K562 (cell line): ENCODE results near the gene BCL2L13. TPM values are rescaled to one million over a fixed set of nuclear protein-coding genes. Genes with fewer than 3 reads are reported as not detected.
A peak's percentile ranks its signal among the peaks of the same experiment; 100 is the strongest.

ENCODE experiments used
- CREB3L1 ChIP-seq: fragments of 450-650 bp; IDR thresholded peaks from 2 replicates; pipeline ENCODE4 v1.6.1; 2014; ENCODE audit warnings: low read depth, mild to moderate bottlenecking, moderate library complexity, borderline replicate concordance
- EP300 ChIP-seq: IDR thresholded peaks from 2 replicates; pipeline ENCODE4 v1.6.1; 2012; ENCODE audit warnings: low read length, improper control_type of control experiment
- GABPB2 ChIP-seq: fragments of 250-450 bp; sonication (Bioruptor Pico); conservative IDR thresholded peaks from 2 replicates; pipeline ENCODE4 v1.5.1; 2021; ENCODE audit warnings: mild to moderate bottlenecking
- HDAC6 ChIP-seq: IDR thresholded peaks from 2 replicates; pipeline ENCODE4 v1.6.1; 2012; ENCODE audit warnings: low read depth, mild to moderate bottlenecking, control low read depth, inconsistent platforms, low read length, moderate library complexity
- ILF3 ChIP-seq: fragments of 450-650 bp; IDR thresholded peaks from 2 replicates; pipeline ENCODE4 v1.6.1; 2018; ENCODE audit warnings: antibody characterized with exemption, mild to moderate bottlenecking, moderate library complexity, borderline replicate concordance
- MXI1 ChIP-seq: IDR thresholded peaks from 2 replicates; pipeline ENCODE4 v1.6.1; 2011; ENCODE audit warnings: low read depth, mild to moderate bottlenecking, improper control_type of control experiment, low read length
- NCOA4 ChIP-seq: fragments of 450-650 bp; IDR thresholded peaks from 2 replicates; pipeline ENCODE4 v1.6.1; 2018; ENCODE audit warnings: mild to moderate bottlenecking; ENCODE audit not compliant: partially characterized antibody
- POLR2AphosphoS5 ChIP-seq: IDR thresholded peaks from 2 replicates; pipeline ENCODE4 v1.6.1; 2011; ENCODE audit warnings: mild to moderate bottlenecking, low read depth, low read length, moderate library complexity; ENCODE audit not compliant: control insufficient read depth, insufficient read depth
- RCOR1 ChIP-seq, 2 experiments: IDR thresholded peaks; 2 replicates each; pipeline ENCODE4 v1.6.1; 2012; ENCODE audit warnings: low read depth in 2 of 2, low read length in 2 of 2, borderline replicate concordance in 1 of 2, improper control_type of control experiment in 1 of 2
- RFX1 ChIP-seq: fragments of 450-650 bp; IDR thresholded peaks from 2 replicates; pipeline ENCODE4 v1.6.1; 2016; ENCODE audit warnings: mild to moderate bottlenecking, moderate library complexity
- RNF219 ChIP-seq: fragments of 250-450 bp; sonication (Bioruptor Pico); IDR thresholded peaks from 2 replicates; pipeline ENCODE4 v1.5.0; 2022; ENCODE audit warnings: mild to moderate bottlenecking
- TCF7 ChIP-seq: sonication (generic); IDR thresholded peaks from 2 replicates; pipeline ENCODE4 v1.6.1; 2016; ENCODE audit warnings: antibody characterized with exemption, borderline replicate concordance
- ZFP91 ChIP-seq: sonication (generic); formaldehyde crosslinking; IDR thresholded peaks from 2 replicates; pipeline ENCODE4 v1.8.0; 2022; ENCODE audit warnings: mild to moderate bottlenecking, missing genetic modification reagents
- ZNF124 ChIP-seq: sonication (generic); formaldehyde crosslinking; IDR thresholded peaks from 2 replicates; pipeline ENCODE4 v1.8.1; 2022; ENCODE audit warnings: missing genetic modification reagents
- ZNF277 ChIP-seq: fragments of 250-450 bp; sonication (Bioruptor Pico); IDR thresholded peaks from 2 replicates; pipeline ENCODE4 v1.8.0; 2022; ENCODE audit warnings: inconsistent platforms, mild to moderate bottlenecking, moderate library complexity, borderline replicate concordance
- ZNF324 ChIP-seq: fragments of 250-450 bp; sonication (Bioruptor Pico); IDR thresholded peaks from 2 replicates; pipeline ENCODE4 v1.4.0; 2020; ENCODE audit warnings: mild to moderate bottlenecking
- ZNF696 ChIP-seq: fragments of 250-450 bp; sonication (Bioruptor Pico); conservative IDR thresholded peaks from 2 replicates; pipeline ENCODE4 v1.4.0; 2020; ENCODE audit warnings: mild to moderate bottlenecking, moderate library complexity
- ZNF740 ChIP-seq, 3 experiments: fragments of 200-800 bp in 1 of 3; sonication (Bioruptor generic) in 1 of 3; sonication (generic) in 1 of 3; formaldehyde crosslinking in 1 of 3; IDR thresholded peaks; 2 replicates each; pipeline versions ENCODE4 v1.6.1 to v1.8.0; 2016 to 2022; ENCODE audit warnings: mild to moderate bottlenecking in 2 of 3, missing compliant biosample characterization in 2 of 3, missing genetic modification characterization in 2 of 3, missing genetic modification reagents in 1 of 3
- polyA plus RNA-seq, 8 experiments: library from polyadenylated mRNA; depleted of rRNA in 4 of 8; stranded (reverse) in 5 of 8; unstranded in 3 of 8; fragments of >200 nt; fragmentation: Nextera tagmentation in 2 of 8; fragmentation: Illumina TruSeq in 1 of 8; extraction: Ambion mirVana in 2 of 8; extraction: Trizol in 1 of 8; gene quantifications; 2 replicates each; pipeline versions ENCODE4 v1.2.1 to v1.2.3, GENCODE V29; 2011 to 2014; ENCODE audit warnings: inconsistent platforms in 1 of 8, missing spikeins in 1 of 8
- total RNA-seq, 7 experiments: library from RNA; depleted of rRNA in 6 of 7; stranded (reverse); fragments of >200 nt in 6 of 7; fragmentation: Illumina TruSeq in 2 of 7; extraction: Trizol in 2 of 7; gene quantifications; 2 replicates each; pipeline versions ENCODE4 v1.2.1 to v1.2.3, GENCODE V29; 2011 to 2021; ENCODE audit warnings: low replicate concordance in 1 of 7

Gene BCL2L13
- total and polyA plus RNA-seq, 9 of the 15 experiments (the other 6 are each of a cell fraction or from before 2014, with no cell fraction given): 41.5 to 63.4 (median 56.5) TPM

- TF ChIP-seq ZFP91 (CRISPR knock-in tag) (no peak), RFX1 (no peak), ZNF277 (CRISPR knock-in tag) (no peak), MXI1 (0 out of 2 replicates have a peak, but pooled peaks have one; percentile 36), ZNF740 (CRISPR knock-in tag; IDR thresholded peaks at IDR 0.05) (no peak), ZNF740 (tag; IDR thresholded peaks at IDR 0.05) (no peak), RCOR1 (IDR thresholded peaks at IDR 0.05; ENCODE audit: borderline replicate concordance in 1 of 2, low read depth in 2 of 2, low read length in 2 of 2) (no peak), HDAC6 (no peak), ZNF696 (no peak), NCOA4 (no peak), ZNF324 (CRISPR knock-in tag) (no peak), GABPB2 (CRISPR knock-in tag) (no peak), RNF219 (no peak), ILF3 (no peak), POLR2AphosphoS5 (no peak), ZNF124 (CRISPR knock-in tag) (no peak), TCF7 (no peak), EP300 (no peak), CREB3L1 (no peak)
Observed at GRCh38 chr22:17773606-17774205, 135.1 kb downstream of the BCL2L13 start (continued).
